C1 segment of cervical spinal cord (tissue), 14 donors: Measurements from ENCODE around the gene SRI.
A peak's percentile ranks its signal among the peaks of the same experiment; 100 is the strongest.
"Not testable (repeated sequence)": the region's sequence is repeated elsewhere in the genome, so short reads cannot be mapped to it uniquely, and the experiment has no call there.

Experiments
- DNase-seq, 14 donors: peaks; one replicate each; lab custom pipeline; 2025; lab: John Stamatoyannopoulos, UW

The SRI gene

DNA sequence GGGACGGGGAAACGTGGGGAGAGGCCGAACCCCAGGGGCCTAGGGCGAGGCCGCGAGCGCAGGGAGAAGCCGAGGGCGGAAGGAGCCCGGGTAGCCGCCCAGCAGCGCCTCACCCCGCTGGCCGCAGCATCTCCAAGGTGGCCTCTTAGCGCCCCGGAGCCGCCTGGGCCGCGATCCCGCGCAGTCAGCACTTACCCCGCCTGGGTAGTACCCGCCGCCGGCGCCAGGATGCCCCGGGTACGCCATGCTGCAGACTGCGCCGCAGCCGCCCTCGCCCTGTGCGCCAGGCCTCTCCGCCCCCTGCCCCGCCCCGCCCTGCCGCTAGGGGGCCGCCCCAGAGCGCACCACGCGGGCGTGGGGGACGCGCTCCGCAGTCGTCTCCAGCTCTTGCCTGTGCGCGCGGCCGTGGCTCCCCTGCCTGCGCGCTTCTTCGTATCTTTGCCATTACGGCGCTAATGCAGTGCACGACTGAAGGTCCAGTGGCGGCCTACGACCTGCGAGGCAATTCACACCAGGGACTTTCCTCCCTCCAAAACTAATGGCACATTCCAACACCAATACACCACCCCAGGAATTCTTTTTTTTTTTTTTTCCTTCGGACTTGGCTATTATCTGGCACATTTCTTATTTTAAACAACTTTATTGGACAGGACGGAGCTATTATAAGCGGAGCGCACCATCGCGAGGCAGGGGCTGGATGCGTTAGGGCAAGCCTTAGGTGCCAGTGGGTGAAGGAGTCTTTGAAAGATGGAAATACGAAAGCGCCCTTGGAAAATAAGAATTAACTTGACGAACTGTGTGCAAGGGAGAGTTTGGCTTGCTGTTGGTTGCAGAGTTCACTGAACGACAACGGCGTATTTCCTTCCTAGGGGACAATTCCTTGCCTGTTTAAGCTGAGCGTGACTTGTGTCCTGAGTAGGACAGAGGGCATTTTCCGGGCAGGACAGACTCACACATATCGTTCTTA, at the start of gene SRI:
Gene SRI (minus strand): TSS at position 258 of the 967 bp plus-strand sequence. CDS start 12 bp downstream, at position 246.
- DNase-seq: peak in 13 of 14 donors; percentile 60 to 93 (median 81)

- no peak for DNase-seq
Measured at GRCh38 chr7:88269586-88269985, 49.7 kb upstream of the SRI start.

DNA sequence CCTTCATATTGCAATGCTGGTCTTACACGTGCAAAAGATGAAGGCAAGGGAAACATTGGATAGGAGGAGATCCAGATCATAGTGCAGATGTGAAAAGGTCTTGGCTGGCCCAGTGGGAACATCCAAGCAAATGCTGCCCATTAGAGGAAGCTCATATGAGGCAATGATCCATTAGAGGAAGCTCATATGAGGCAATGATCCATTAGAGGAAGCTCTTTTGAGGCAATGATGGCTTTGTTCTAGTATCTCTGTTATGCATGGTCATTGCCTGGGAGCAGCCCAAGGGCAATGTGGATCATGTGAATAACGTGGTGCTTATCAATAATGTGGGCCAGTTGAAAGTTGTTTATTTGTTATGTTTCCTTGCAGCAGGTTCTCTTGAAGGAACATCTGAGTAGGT, 49.0 kb upstream of the SRI start:
- no peak for DNase-seq

- no peak for DNase-seq
Measured at GRCh38 chr7:88268051-88268450, 48.2 kb upstream of the SRI start.

- DNase-seq: no peak
Measured at GRCh38 chr7:88267421-88267820, 47.6 kb upstream of the SRI start.

DNA sequence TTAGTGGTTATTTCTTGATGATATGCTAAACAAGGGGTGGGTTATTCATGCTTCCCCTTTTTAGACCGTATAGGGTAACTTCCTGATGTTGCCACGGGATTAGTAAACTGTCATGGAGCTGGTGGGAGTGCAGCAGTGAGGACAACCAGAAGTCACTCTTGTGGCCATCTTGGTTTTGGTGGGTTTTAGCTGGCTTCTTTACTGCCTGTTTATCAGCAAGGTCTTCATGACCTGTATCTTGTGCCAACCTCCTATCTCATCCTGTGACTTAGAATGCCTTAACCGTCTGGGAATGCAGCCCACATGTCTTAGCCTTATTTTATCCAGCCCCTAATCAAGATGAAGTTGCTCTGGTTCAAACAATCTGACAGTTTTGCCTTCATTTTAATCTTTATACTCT, 45.1 kb upstream of the SRI start:
- DNase-seq: not testable (repeated sequence)

- no peak for DNase-seq
Measured at GRCh38 chr7:88262562-88262961, 42.7 kb upstream of the SRI start.

- no peak for DNase-seq
Measured at GRCh38 chr7:88260719-88261118, 40.9 kb upstream of the SRI start.

DNA sequence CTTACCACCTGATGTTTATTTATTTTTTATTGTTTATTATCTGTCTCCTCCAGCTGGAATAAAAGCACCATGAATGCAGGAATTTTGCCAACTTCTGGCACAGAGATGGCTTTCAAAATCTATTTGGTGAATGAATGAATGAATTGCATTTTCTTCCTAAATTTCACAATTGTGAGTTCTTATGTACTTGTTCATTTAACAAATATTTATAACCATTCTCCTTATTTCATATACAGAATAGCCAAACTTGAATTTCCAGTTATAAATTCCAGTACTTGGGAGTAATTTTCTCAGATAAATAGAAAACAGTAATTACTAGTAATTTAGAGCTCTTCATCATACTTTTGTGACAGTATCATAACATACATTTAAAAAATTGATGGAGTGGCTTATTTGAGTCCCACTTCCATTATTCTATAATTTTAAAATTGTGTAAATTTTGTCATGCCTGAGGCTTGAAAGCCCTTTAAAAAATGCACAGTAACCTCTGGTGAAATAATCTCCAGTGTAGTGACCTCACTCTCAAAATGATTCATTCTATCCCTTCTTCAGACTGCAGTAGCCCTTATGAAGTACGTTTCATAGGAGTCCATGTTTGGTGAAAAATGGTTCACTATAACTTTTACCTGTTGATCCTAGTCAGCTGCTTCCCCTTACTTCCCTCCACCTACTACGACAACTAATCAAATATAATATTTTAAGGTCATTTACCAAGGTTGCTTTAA, 40.0 kb upstream of the SRI start:
- DNase-seq: no peak

DNA sequence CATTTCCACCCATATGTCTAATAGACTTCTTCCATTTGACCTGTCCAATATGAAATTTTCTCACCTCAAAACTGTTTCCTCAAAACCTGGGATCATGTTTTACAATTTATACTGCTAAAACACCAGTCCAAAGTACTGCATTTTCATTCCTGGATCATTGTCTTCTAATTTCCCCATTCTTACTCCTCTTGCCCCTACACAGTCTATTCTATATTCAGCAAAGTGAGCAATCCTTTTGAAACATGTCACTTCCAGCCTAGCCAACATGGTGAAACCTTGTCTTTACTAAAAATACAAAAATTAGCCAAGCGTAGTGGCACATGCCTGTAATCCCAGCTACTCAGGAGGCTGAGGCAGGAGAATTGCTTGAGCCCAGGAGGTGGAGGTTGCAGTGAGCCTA, 38.5 kb upstream of the SRI start:
- DNase-seq: not testable (repeated sequence)

DNA sequence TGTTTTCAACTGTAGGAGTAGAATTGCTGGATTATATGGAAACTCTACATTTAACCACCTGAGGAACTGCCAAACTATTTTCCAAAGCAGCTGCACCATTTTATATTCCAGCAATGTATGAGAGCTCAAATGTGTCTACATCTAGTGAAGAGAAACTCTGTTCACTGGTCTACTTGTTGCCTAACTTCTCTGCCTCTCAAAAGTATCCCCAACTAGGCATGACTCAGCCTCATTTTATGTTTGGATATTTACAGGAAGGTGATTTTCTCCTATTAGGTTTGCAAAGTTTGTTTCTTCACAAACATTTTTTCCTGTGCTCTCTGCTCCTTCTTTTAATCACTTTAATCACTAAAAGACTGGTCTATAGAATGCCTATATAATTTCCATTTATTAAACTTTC, 37.1 kb upstream of the SRI start:
- DNase-seq: no peak

DNA sequence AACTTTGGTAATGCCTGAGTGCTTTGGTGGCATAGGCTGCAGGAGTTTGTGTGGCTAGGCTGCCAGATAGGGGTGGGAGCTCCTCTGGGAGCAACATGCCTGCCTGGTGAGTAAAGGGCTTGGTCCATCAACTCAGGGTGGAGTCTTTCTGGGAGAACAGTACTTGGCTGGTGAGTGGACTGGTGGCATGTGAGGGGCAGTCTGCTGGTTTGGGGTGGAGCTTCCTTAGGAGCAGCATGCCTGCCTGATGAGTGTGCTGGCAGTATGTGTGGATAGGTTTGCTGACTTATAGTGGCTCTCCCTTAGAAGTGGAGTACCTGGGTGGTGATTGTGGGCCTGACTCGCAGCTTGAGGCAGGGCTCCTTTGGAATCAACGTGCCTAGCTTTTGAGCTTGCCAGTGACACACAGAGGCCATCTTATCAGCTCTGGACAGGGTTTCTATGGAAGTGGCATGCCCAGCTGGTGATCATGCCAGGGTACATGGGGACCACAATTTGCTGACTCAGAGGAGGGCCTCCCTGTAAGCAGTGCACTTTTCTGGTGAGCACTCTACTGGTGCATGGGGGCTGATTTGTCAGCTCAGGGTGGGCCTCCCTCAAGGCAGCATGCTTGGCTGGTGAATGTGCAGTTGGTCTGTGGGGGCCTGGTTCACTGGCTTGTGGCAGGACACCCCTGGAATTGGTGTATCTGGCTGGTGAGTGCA, 35.0 kb upstream of the SRI start:
- DNase-seq: no peak

DNA sequence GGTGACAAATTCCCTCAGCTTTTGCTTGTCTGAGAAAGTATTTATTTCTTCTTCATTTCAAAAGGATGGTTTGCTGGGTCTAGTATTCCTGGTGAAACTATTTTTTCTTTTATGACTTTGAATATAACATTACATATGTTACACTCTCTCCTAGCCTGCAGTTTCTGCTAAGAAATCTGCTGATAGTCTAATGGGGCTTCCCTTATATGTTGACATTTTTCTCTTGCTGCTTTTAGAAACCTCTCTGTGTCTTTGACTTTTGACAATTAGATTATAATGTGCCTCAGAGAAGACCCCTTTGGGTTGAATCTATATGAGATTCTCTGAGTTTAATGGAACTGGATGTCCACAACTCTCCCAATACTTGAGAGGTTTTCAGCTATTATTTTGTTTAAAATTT, 33.8 kb upstream of the SRI start:
- no peak for DNase-seq

DNA sequence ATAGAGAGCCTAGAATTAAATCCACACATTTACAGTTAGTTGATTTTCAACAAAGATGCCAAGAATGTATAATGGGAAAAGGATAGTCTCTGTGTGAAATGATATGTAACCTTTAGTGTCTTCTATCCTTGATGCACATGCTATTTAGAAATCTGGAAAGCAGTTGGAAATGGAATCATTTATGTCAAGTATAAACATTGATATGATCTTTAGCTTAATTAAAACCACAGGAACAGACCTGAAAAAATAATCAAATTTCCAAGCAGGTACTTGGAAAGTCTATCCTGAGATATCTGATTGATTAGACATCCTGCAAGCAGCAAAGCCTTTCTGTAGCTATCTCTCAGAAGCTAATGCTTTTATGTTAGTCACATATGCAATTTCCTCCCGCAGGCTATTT, 24.4 kb upstream of the SRI start:
- no peak for DNase-seq

- peak in 5 of 14 donors; percentile 4 to 74 (median 8) for DNase-seq
Measured at GRCh38 chr7:88243345-88243909, 23.6 kb upstream of the SRI start.

- no peak for DNase-seq
Measured at GRCh38 chr7:88239852-88240251, 20.0 kb upstream of the SRI start.

DNA sequence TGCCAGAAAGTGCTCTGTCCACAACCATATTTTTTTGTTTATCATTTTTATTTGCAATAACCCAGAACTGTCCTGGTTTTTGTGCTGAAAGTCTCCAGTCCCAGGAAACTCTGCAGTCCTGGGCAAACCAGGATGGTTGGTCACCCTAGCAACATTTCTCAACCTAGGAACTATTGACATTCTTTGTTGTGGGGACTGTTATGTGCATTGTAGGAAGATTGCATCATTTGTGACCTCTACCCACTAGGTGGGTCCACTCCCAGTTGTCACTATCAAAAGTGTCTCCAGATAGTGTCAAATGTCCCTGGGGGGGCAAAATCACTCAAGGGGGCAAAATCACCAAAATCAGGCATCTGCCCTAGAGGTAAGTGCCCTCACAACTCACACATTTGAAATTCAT, 14.0 kb upstream of the SRI start:
- no peak for DNase-seq

DNA sequence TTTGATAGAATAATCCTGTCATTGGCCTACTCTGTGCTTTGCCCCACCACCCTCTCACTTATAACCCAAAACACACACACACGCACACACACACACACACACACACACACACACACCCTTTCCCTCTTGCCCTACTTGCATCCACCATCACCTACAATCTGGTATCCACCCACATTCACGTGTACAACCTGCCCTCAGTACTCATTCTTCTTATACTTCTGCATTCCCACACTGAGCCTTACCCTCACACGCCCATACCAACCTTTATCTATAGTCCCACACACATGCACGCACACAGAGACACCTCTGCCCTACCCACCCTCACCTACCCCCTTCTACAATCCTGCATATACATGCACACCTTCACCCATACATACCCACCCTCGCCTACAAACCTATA, 10.8 kb upstream of the SRI start:
- DNase-seq: no peak

DNA sequence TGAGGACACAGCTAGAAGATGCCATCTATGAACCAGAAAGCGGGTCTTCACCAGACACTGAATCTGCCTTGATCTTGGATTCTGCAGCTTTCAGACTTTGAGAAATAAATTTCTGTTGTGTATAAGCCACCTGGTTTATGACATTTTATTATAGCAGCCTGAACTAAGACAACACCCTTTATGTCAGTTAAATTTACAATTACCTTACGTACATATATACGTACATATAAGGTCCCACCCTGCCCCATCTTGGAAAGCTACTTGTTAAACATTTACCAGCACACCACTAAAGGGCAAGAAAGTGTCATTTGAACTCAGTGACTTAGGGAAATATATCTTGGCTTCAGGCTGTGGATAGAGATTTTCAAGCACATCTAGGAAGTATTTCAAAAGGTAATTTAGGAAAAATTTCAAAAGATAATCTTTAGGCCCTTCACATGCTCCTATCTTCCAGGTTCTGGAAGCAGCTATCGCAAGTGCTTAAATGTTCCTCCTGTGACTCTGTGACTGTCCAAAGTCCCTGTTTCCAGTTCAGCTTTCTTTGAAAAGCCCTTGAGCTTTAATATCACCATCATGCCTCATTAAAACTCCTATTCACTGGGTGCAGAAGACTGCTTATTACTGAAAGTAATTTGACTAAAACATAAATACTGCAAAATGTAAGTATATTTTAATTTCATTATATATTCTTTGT, 9.6 kb upstream of the SRI start:
- no peak for DNase-seq

GRCh38 chr7:88226886-88227516, 7.2 kb upstream of the SRI start:
- no peak for DNase-seq

- DNase-seq: no peak
Measured at GRCh38 chr7:88226201-88226600, 6.4 kb upstream of the SRI start.
